ENCODE results near the gene UBE2O.

The UBE2O gene

GRCh38 chr17:76437467-76438402 lies 15.2 kb downstream of the UBE2O start:
- no peak for DNase-seq

- DNase-seq = no peak
These were observed 17.2 kb downstream of the UBE2O start for GRCh38 chr17:76435751-76436150.

- no peak for DNase-seq
These were observed 18.1 kb downstream of the UBE2O start for GRCh38 chr17:76434870-76435269.

GRCh38 chr17:76433693-76434092 lies 19.3 kb downstream of the UBE2O start:
- DNase-seq = no peak

- no peak for DNase-seq
These were observed 20.1 kb downstream of the UBE2O start for GRCh38 chr17:76432712-76433336.

GRCh38 chr17:76432004-76432403 lies 20.9 kb downstream of the UBE2O start:
- no peak for DNase-seq

GRCh38 chr17:76431509-76431908 lies 21.4 kb downstream of the UBE2O start:
- DNase-seq = no peak

- no peak for DNase-seq
These were observed 24.4 kb downstream of the UBE2O start for GRCh38 chr17:76428511-76428910.

- no peak for DNase-seq
These were observed 25.3 kb downstream of the UBE2O start for GRCh38 chr17:76427501-76428231.

- no peak for DNase-seq
These were observed 26.1 kb downstream of the UBE2O start for GRCh38 chr17:76426853-76427252.

GRCh38 chr17:76422860-76423259 lies 30.1 kb downstream of the UBE2O start:
- DNase-seq = no peak

- no peak for DNase-seq
These were observed 30.5 kb downstream of the UBE2O start for GRCh38 chr17:76422406-76422805.

- DNase-seq = no peak
These were observed 31.9 kb downstream of the UBE2O start for GRCh38 chr17:76421044-76421407.

GRCh38 chr17:76420356-76421043 lies 32.5 kb downstream of the UBE2O start:
- no peak for DNase-seq

- DNase-seq = no peak
These were observed 33.2 kb downstream of the UBE2O start for GRCh38 chr17:76419576-76420260.

GRCh38 chr17:76417499-76418143 lies 35.3 kb downstream of the UBE2O start:
- no peak for DNase-seq

- no peak for DNase-seq
These were observed 36.1 kb downstream of the UBE2O start for GRCh38 chr17:76416899-76417298.

- no peak for DNase-seq
These were observed 36.5 kb downstream of the UBE2O start for GRCh38 chr17:76416457-76416856.

GRCh38 chr17:76415786-76416185 lies 37.2 kb downstream of the UBE2O start:
- no peak for DNase-seq

- DNase-seq = no peak
These were observed 38.3 kb downstream of the UBE2O start for GRCh38 chr17:76414334-76415295.

GRCh38 chr17:76411247-76411646 lies 41.7 kb downstream of the UBE2O start:
- no peak for DNase-seq
